ENCODE data around the gene URB1.

URB1 gene

GRCh38 chr21:32279377-32279680 is 113.5 kb downstream of the URB1 start:
- no peak for TF ChIP-seq REST (IDR thresholded peaks at IDR 0.05; ENCODE audit: insufficient read depth in 1 of 2, low read depth in 2 of 2, low read length in 2 of 2)
- no peak for TF ChIP-seq POLR2AphosphoS5 (IDR thresholded peaks at IDR 0.05; ENCODE audit: low read depth, low read length)
- TF ChIP-seq SIN3A (IDR thresholded peaks at IDR 0.05; ENCODE audit: borderline replicate concordance, insufficient read depth, low read length), result 0 out of 2 replicates have a peak, but pooled peaks have one; percentile 7

GRCh38 chr21:32278518-32279376 is 114.1 kb downstream of the URB1 start, which contains the start of gene MIS18A:
TSS of gene MIS18A (minus strand) at chr21:32279049. CDS start at chr21:32279014, 35 bp downstream.
- TF ChIP-seq FOXP2 (optimal IDR thresholded peaks at IDR 0.05; ENCODE audit: borderline replicate concordance, extremely low read depth, extremely low read length, insufficient read depth) (peak; percentile 66), POLR2AphosphoS5 (IDR thresholded peaks at IDR 0.05; ENCODE audit: low read depth, low read length) (peak; percentile 84; the same call in 1 of the 2 replicates), TAF1 (IDR thresholded peaks at IDR 0.05; ENCODE audit: borderline replicate concordance, insufficient read depth, low read length) (no peak), SIN3A (IDR thresholded peaks at IDR 0.05; ENCODE audit: borderline replicate concordance, insufficient read depth, low read length) (0 out of 2 replicates have a peak, but pooled peaks have one; percentile 37), REST (IDR thresholded peaks at IDR 0.05; ENCODE audit: insufficient read depth in 1 of 2, low read depth in 2 of 2, low read length in 2 of 2) (0 out of 4 replicates have a peak, but pooled peaks of 1 of the 2 experiments have one; percentile 26)

GRCh38 chr21:32278103-32278502 is 114.7 kb downstream of the URB1 start:
- TF ChIP-seq SIN3A (IDR thresholded peaks at IDR 0.05; ENCODE audit: borderline replicate concordance, insufficient read depth, low read length), result no peak
- 0 out of 2 replicates have a peak, but pooled peaks have one; percentile 23 for TF ChIP-seq TAF1 (IDR thresholded peaks at IDR 0.05; ENCODE audit: borderline replicate concordance, insufficient read depth, low read length)
- no peak for TF ChIP-seq FOXP2 (optimal IDR thresholded peaks at IDR 0.05; ENCODE audit: borderline replicate concordance, extremely low read depth, extremely low read length, insufficient read depth)
- TF ChIP-seq POLR2AphosphoS5 (IDR thresholded peaks at IDR 0.05; ENCODE audit: low read depth, low read length), result no peak

- TF ChIP-seq REST (IDR thresholded peaks at IDR 0.05; ENCODE audit: insufficient read depth in 1 of 2, low read depth in 2 of 2, low read length in 2 of 2) (no peak), FOXP2 (optimal IDR thresholded peaks at IDR 0.05; ENCODE audit: borderline replicate concordance, extremely low read depth, extremely low read length, insufficient read depth) (no peak), POLR2AphosphoS5 (IDR thresholded peaks at IDR 0.05; ENCODE audit: low read depth, low read length) (no peak), SIN3A (IDR thresholded peaks at IDR 0.05; ENCODE audit: borderline replicate concordance, insufficient read depth, low read length) (no peak), TAF1 (IDR thresholded peaks at IDR 0.05; ENCODE audit: borderline replicate concordance, insufficient read depth, low read length) (no peak)
Measured at GRCh38 chr21:32276671-32277070, 116.1 kb downstream of the URB1 start.

GRCh38 chr21:32270748-32271147 is 122.1 kb downstream of the URB1 start:
- TF ChIP-seq SIN3A (IDR thresholded peaks at IDR 0.05; ENCODE audit: borderline replicate concordance, insufficient read depth, low read length), result no peak
- TF ChIP-seq FOXP2 (optimal IDR thresholded peaks at IDR 0.05; ENCODE audit: borderline replicate concordance, extremely low read depth, extremely low read length, insufficient read depth), result no peak
- TF ChIP-seq TAF1 (IDR thresholded peaks at IDR 0.05; ENCODE audit: borderline replicate concordance, insufficient read depth, low read length), result no peak
- TF ChIP-seq REST (IDR thresholded peaks at IDR 0.05; ENCODE audit: insufficient read depth in 1 of 2, low read depth in 2 of 2, low read length in 2 of 2), result no peak
- no peak for TF ChIP-seq POLR2AphosphoS5 (IDR thresholded peaks at IDR 0.05; ENCODE audit: low read depth, low read length)
